HepG2 (cell line): ENCODE data around the gene CDK17. TPM values are rescaled to one million over a fixed set of nuclear protein-coding genes. Genes with fewer than 3 reads are reported as not detected.

Experiments used
- MAFK ChIP-seq, 2 experiments: IDR thresholded peaks in 1 of 2; conservative IDR thresholded peaks in 1 of 2; 2 replicates each; pipeline ENCODE4 v1.6.1; 2011; ENCODE audit warnings: improper control_type of control experiment in 2 of 2, low read length in 2 of 2
- MEIS2 ChIP-seq: sonication (generic); formaldehyde crosslinking; IDR thresholded peaks from 2 replicates; pipeline ENCODE4 v1.9.0; 2021; ENCODE audit warnings: mild to moderate bottlenecking, missing genetic modification reagents
- POLR2G ChIP-seq: fragments of 200-400 bp; formaldehyde crosslinking; IDR thresholded peaks from 2 replicates; pipeline ENCODE4 v1.6.1; 2018; ENCODE audit warnings: mild to moderate bottlenecking, low read depth, low read length, moderate library complexity
- PPARG ChIP-seq: conservative IDR thresholded peaks from 2 replicates; pipeline ENCODE4 v1.6.1; 2016; ENCODE audit warnings: missing biosample characterization, missing genetic modification reagents
- RARA ChIP-seq: IDR thresholded peaks from 2 replicates; pipeline ENCODE4 v1.6.1; 2016; ENCODE audit warnings: missing genetic modification reagents, missing compliant biosample characterization
- RARG ChIP-seq: sonication (generic); formaldehyde crosslinking; IDR thresholded peaks from 2 replicates; pipeline ENCODE4 v1.4.0; 2020; ENCODE audit warnings: low read depth, mild to moderate bottlenecking, missing genetic modification reagents
- RXRB ChIP-seq: IDR thresholded peaks from 2 replicates; pipeline ENCODE4 v1.6.1; 2016; ENCODE audit warnings: borderline replicate concordance, missing genetic modification reagents, missing compliant biosample characterization
- SMC3 ChIP-seq: IDR thresholded peaks from 2 replicates; pipeline ENCODE4 v1.6.1; 2011; ENCODE audit warnings: low read length, improper control_type of control experiment
- TBX2 ChIP-seq: sonication (generic); formaldehyde crosslinking; IDR thresholded peaks from 2 replicates; pipeline ENCODE4 v1.5.0; 2020; ENCODE audit warnings: missing genetic modification reagents, mild to moderate bottlenecking, borderline replicate concordance
- ZFP90 ChIP-seq: sonication (generic); formaldehyde crosslinking; IDR thresholded peaks from 2 replicates; pipeline ENCODE4 v1.8.0; 2022; ENCODE audit warnings: missing genetic modification reagents, mild to moderate bottlenecking, inconsistent platforms, borderline replicate concordance
- ZNF136 ChIP-seq: sonication (generic); formaldehyde crosslinking; IDR thresholded peaks from 2 replicates; pipeline ENCODE4 v1.8.1; 2022; ENCODE audit warnings: low read depth, mild to moderate bottlenecking, moderate library complexity, missing genetic modification reagents
- ZNF441 ChIP-seq: sonication (generic); formaldehyde crosslinking; IDR thresholded peaks from 2 replicates; pipeline ENCODE4 v1.7.0; 2021; ENCODE audit warnings: missing genetic modification reagents, borderline replicate concordance
- ZNF766 ChIP-seq: sonication (generic); formaldehyde crosslinking; IDR thresholded peaks from 2 replicates; pipeline ENCODE4 v1.5.0; 2020; ENCODE audit warnings: missing genetic modification reagents, borderline replicate concordance
- polyA plus RNA-seq, 8 experiments: library from polyadenylated mRNA; depleted of rRNA in 3 of 8; stranded (reverse) in 7 of 8; unstranded in 1 of 8; fragments of >200 nt; fragmentation: Illumina TruSeq in 4 of 8; extraction: Trizol in 4 of 8; gene quantifications; 2 replicates each; pipeline versions ENCODE4 v1.2.1 to v1.2.3, GENCODE V29; 2011 to 2016; ENCODE audit warnings: low read depth in 4 of 8, missing spikeins in 1 of 8, mixed read lengths in 1 of 8; ENCODE audit not compliant: insufficient read depth in 1 of 8
- total RNA-seq, 5 experiments: library from RNA; depleted of rRNA; stranded (reverse); fragments of >200 nt; fragmentation: Illumina TruSeq; extraction: Trizol; gene quantifications; 2 replicates each; pipeline ENCODE4 v1.2.3, GENCODE V29; 2016; ENCODE audit warnings: low read depth in 1 of 5
- TF ChIP-seq, protein P1 (sequence below): sonication (generic); formaldehyde crosslinking; IDR thresholded peaks from 2 replicates; pipeline ENCODE4 v1.4.0; 2020; ENCODE audit warnings: missing genetic modification reagents, borderline replicate concordance
- TF ChIP-seq, protein P2 (sequence below): sonication (generic); formaldehyde crosslinking; conservative IDR thresholded peaks from 2 replicates; pipeline ENCODE4 v1.4.0; 2020; ENCODE audit warnings: missing genetic modification reagents
- TF ChIP-seq, protein P3 (sequence below): sonication (generic); formaldehyde crosslinking; conservative IDR thresholded peaks from 2 replicates; pipeline ENCODE4 v1.4.0; 2020; ENCODE audit warnings: mild to moderate bottlenecking, missing genetic modification reagents, moderate library complexity
- TF ChIP-seq, protein P4 (sequence below): sonication (generic); formaldehyde crosslinking; IDR thresholded peaks from 2 replicates; pipeline ENCODE4 v1.8.1; 2022; ENCODE audit warnings: mild to moderate bottlenecking, missing genetic modification reagents
- TF ChIP-seq, protein P5 (sequence below): sonication (generic); formaldehyde crosslinking; IDR thresholded peaks from 2 replicates; pipeline ENCODE4 v1.8.0; 2022; ENCODE audit warnings: missing genetic modification reagents, low read depth, mild to moderate bottlenecking, borderline replicate concordance
- TF ChIP-seq, protein P6 (sequence below): sonication (generic); formaldehyde crosslinking; IDR thresholded peaks from 2 replicates; pipeline ENCODE4 v1.9.0; 2021; ENCODE audit warnings: missing genetic modification reagents, borderline replicate concordance

CDK17 gene
- total and polyA plus RNA-seq, 2 of the 13 experiments (the other 11 are each of a cell fraction or from before 2014, with no cell fraction given) = 9.9 to 22.3 TPM

DNA sequence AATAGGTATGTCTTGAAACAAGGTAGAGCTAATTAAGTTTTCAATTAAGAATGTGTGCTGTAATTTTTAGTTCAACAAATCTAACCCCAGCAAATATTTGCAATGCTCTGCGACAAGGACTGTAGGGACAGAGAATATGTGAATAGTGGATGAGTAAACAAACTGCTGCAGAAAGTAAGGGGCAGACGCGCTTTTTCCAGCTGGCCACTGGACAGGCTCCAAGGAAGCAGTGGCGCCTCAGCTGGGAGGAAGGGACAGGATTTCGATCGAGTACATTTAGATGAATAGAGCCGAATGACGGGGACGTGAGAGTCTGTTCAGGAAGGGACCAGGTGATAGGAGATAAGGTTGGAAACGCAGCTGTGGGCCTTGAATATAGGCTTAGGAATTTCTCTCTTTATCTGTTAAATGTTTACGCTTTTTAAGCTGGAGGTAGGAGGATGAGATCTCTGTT is 136.8 kb downstream of the CDK17 start (continued):
- TF ChIP-seq, protein P1, sequence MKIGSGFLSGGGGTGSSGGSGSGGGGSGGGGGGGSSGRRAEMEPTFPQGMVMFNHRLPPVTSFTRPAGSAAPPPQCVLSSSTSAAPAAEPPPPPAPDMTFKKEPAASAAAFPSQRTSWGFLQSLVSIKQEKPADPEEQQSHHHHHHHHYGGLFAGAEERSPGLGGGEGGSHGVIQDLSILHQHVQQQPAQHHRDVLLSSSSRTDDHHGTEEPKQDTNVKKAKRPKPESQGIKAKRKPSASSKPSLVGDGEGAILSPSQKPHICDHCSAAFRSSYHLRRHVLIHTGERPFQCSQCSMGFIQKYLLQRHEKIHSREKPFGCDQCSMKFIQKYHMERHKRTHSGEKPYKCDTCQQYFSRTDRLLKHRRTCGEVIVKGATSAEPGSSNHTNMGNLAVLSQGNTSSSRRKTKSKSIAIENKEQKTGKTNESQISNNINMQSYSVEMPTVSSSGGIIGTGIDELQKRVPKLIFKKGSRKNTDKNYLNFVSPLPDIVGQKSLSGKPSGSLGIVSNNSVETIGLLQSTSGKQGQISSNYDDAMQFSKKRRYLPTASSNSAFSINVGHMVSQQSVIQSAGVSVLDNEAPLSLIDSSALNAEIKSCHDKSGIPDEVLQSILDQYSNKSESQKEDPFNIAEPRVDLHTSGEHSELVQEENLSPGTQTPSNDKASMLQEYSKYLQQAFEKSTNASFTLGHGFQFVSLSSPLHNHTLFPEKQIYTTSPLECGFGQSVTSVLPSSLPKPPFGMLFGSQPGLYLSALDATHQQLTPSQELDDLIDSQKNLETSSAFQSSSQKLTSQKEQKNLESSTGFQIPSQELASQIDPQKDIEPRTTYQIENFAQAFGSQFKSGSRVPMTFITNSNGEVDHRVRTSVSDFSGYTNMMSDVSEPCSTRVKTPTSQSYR = 0 out of 2 replicates have a peak, but pooled peaks have one; percentile 14
- peak; percentile 46; the same call in 1 of the 2 replicates for TF ChIP-seq PPARG (CRISPR knock-in tag)
- no peak for TF ChIP-seq RARG
- TF ChIP-seq, protein P2, sequence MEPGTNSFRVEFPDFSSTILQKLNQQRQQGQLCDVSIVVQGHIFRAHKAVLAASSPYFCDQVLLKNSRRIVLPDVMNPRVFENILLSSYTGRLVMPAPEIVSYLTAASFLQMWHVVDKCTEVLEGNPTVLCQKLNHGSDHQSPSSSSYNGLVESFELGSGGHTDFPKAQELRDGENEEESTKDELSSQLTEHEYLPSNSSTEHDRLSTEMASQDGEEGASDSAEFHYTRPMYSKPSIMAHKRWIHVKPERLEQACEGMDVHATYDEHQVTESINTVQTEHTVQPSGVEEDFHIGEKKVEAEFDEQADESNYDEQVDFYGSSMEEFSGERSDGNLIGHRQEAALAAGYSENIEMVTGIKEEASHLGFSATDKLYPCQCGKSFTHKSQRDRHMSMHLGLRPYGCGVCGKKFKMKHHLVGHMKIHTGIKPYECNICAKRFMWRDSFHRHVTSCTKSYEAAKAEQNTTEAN (CRISPR knock-in tag) = 0 out of 2 replicates have a peak, but pooled peaks have one; percentile 38
- TF ChIP-seq, protein P3, sequence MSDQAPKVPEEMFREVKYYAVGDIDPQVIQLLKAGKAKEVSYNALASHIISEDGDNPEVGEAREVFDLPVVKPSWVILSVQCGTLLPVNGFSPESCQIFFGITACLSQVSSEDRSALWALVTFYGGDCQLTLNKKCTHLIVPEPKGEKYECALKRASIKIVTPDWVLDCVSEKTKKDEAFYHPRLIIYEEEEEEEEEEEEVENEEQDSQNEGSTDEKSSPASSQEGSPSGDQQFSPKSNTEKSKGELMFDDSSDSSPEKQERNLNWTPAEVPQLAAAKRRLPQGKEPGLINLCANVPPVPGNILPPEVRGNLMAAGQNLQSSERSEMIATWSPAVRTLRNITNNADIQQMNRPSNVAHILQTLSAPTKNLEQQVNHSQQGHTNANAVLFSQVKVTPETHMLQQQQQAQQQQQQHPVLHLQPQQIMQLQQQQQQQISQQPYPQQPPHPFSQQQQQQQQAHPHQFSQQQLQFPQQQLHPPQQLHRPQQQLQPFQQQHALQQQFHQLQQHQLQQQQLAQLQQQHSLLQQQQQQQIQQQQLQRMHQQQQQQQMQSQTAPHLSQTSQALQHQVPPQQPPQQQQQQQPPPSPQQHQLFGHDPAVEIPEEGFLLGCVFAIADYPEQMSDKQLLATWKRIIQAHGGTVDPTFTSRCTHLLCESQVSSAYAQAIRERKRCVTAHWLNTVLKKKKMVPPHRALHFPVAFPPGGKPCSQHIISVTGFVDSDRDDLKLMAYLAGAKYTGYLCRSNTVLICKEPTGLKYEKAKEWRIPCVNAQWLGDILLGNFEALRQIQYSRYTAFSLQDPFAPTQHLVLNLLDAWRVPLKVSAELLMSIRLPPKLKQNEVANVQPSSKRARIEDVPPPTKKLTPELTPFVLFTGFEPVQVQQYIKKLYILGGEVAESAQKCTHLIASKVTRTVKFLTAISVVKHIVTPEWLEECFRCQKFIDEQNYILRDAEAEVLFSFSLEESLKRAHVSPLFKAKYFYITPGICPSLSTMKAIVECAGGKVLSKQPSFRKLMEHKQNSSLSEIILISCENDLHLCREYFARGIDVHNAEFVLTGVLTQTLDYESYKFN = peak; percentile 88
- no peak for TF ChIP-seq ZFP90 (CRISPR knock-in tag)
- no peak for TF ChIP-seq ZNF136 (CRISPR knock-in tag)
- TF ChIP-seq, protein P4, sequence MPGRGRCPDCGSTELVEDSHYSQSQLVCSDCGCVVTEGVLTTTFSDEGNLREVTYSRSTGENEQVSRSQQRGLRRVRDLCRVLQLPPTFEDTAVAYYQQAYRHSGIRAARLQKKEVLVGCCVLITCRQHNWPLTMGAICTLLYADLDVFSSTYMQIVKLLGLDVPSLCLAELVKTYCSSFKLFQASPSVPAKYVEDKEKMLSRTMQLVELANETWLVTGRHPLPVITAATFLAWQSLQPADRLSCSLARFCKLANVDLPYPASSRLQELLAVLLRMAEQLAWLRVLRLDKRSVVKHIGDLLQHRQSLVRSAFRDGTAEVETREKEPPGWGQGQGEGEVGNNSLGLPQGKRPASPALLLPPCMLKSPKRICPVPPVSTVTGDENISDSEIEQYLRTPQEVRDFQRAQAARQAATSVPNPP = no peak
- no peak for TF ChIP-seq POLR2G
- TF ChIP-seq, protein P5, sequence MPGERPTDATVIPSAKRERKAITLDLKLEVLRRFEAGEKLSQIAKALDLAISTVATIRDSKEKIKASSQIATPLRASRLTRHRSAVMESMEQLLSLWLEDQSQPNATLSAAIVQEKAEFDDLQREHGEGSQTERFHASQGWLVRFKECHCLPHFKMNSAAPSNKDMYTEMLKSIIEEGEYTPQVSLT = no peak
- peak; percentile 50 for TF ChIP-seq RARA
- TF ChIP-seq ZNF766 (CRISPR knock-in tag) = no peak
- TF ChIP-seq MEIS2 (CRISPR knock-in tag) = 0 out of 2 replicates have a peak, but pooled peaks have one; percentile 21
- peak; percentile 91 for TF ChIP-seq TBX2 (CRISPR knock-in tag)
- TF ChIP-seq RXRB = peak; percentile 79
- TF ChIP-seq, protein P6, sequence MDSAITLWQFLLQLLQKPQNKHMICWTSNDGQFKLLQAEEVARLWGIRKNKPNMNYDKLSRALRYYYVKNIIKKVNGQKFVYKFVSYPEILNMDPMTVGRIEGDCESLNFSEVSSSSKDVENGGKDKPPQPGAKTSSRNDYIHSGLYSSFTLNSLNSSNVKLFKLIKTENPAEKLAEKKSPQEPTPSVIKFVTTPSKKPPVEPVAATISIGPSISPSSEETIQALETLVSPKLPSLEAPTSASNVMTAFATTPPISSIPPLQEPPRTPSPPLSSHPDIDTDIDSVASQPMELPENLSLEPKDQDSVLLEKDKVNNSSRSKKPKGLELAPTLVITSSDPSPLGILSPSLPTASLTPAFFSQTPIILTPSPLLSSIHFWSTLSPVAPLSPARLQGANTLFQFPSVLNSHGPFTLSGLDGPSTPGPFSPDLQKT (CRISPR knock-in tag) = no peak
- no peak; the same call in 1 of the 2 replicates for TF ChIP-seq SMC3
- no peak for TF ChIP-seq MAFK (conservative IDR thresholded peaks at IDR 0.05 in 1 of 2, IDR thresholded peaks at IDR 0.05 in 1 of 2; ENCODE audit: low read length in 2 of 2)
- no peak for TF ChIP-seq ZNF441 (CRISPR knock-in tag)
